ENCODE results near the gene FAM216B. TPM values are rescaled to one million over a fixed set of nuclear protein-coding genes. Genes with fewer than 3 reads are reported as not detected.

FAM216B gene
- total and polyA plus RNA-seq, 9 of the 15 experiments (the other 6 are each of a cell fraction or from before 2014, with no cell fraction given), result not detected

DNA sequence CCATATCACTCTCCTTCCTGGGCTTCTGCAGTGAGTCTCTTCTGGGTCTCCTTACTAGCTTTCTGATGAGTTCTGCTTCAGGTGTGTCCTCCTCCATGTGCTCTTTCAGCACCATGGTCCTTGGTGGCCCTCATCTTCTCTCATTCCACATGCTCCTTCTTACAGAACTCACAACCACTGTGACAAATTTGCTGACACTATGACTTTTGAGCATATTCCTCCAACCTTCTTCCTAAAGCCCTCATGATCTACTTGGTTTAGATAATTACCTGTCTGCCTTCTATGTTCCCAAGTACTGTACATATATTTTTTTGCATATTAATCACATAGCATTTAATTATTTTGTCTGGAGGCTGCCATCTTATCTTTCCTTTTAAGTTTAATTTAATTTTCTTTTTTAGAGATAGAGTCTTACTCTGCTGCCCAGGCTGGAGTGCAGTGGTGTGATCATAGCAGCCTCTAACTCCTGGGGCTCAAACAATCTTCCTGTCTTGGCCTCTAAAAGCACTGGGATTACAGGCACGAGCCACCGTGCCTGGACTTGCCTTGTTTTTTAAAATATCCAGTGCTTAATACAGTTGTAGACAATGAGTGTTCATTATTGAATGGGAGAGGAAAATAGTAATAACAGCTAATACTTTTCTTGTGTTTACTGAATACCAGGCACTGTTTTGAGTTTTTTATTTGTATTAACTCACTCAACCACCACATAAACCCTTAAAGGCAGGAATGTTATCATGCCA, 23.5 kb upstream of the FAM216B start:
- BruUV-seq (replicated peaks), result no TSS peak
- H3K9me3 ChIP-seq (replicated peaks; ENCODE audit: control insufficient read depth, insufficient read depth, low read depth, low read length), result no peaks in the 10 kb centered on the region
- no CpG with 5 or more reads among the region's 2 CpGs for WGBS (ENCODE audit: insufficient coverage, low coverage, missing lambda C conversion rate)
- H3K36me3 ChIP-seq (ENCODE audit: control insufficient read depth, insufficient read depth, low read length), result no peaks in the 10 kb centered on the region
- H3K27ac ChIP-seq (ENCODE audit: extremely low read depth, low read depth, low read length), result no peak overlapping the region
- ChIA-PET CTCF (ENCODE audit: low intra/inter-chr PET ratio) (no interaction called here), POLR2A (no interaction called here)
- H3K27me3 ChIP-seq (ENCODE audit: control insufficient read depth in 2 of 2, insufficient read depth in 2 of 2, low read length in 2 of 2), result no peaks in the 10 kb centered on the region
- H3K9ac ChIP-seq (ENCODE audit: insufficient read depth in 1 of 2, low read depth in 2 of 2, low read length in 2 of 2), result no peak overlapping the region
- no peaks in the 10 kb centered on the region for H3K4me1 ChIP-seq (replicated peaks in 1 of 2; ENCODE audit: control insufficient read depth in 2 of 2, insufficient read depth in 2 of 2, low read length in 2 of 2)
- intact Hi-C loops (cut with micrococcal nuclease) (no loop called here), in situ Hi-C loops (cut with MboI) (no loop called here)
- H4K20me1 ChIP-seq (replicated peaks; ENCODE audit: control insufficient read depth, insufficient read depth, low read length), result no peaks in the 10 kb centered on the region
- no peak for DNase-seq (ENCODE audit: extremely low read depth in 1 of 4, low spot score in 3 of 4)
- no peaks in the 10 kb centered on the region for H3K79me2 ChIP-seq (ENCODE audit: control insufficient read depth, insufficient read depth, low read length)
- no peak overlapping the region for H2AFZ ChIP-seq (ENCODE audit: low read depth, low read length)
- no peak overlapping the region for H3K4me3 ChIP-seq
- no peak overlapping the region for H3K4me2 ChIP-seq (ENCODE audit: insufficient read depth, low read length)
- H3K9me1 ChIP-seq (ENCODE audit: control insufficient read depth, insufficient read depth, low read length), result no peaks in the 10 kb centered on the region
- no peak for ATAC-seq
- no peak for FAIRE-seq
- TF ChIP-seq RHOXF2B (CRISPR knock-in tag; conservative IDR thresholded peaks at IDR 0.05) (no peak), ESRRA (IDR thresholded peaks at IDR 0.05; ENCODE audit: borderline replicate concordance, low read depth) (no peak), C11orf30 (IDR thresholded peaks at IDR 0.05; ENCODE audit: low read depth) (0 out of 2 replicates have a peak, but pooled peaks have one; percentile 23), MAFK (IDR thresholded peaks at IDR 0.05; ENCODE audit: low read length) (0 out of 2 replicates have a peak, but pooled peaks have one; percentile 12), ZNF316 (IDR thresholded peaks at IDR 0.05) (peak; percentile 40; the same call in 1 of the 2 replicates), ZNF830 (CRISPR knock-in tag; IDR thresholded peaks at IDR 0.05) (no peak)
- TF ChIP-seq, protein P1, sequence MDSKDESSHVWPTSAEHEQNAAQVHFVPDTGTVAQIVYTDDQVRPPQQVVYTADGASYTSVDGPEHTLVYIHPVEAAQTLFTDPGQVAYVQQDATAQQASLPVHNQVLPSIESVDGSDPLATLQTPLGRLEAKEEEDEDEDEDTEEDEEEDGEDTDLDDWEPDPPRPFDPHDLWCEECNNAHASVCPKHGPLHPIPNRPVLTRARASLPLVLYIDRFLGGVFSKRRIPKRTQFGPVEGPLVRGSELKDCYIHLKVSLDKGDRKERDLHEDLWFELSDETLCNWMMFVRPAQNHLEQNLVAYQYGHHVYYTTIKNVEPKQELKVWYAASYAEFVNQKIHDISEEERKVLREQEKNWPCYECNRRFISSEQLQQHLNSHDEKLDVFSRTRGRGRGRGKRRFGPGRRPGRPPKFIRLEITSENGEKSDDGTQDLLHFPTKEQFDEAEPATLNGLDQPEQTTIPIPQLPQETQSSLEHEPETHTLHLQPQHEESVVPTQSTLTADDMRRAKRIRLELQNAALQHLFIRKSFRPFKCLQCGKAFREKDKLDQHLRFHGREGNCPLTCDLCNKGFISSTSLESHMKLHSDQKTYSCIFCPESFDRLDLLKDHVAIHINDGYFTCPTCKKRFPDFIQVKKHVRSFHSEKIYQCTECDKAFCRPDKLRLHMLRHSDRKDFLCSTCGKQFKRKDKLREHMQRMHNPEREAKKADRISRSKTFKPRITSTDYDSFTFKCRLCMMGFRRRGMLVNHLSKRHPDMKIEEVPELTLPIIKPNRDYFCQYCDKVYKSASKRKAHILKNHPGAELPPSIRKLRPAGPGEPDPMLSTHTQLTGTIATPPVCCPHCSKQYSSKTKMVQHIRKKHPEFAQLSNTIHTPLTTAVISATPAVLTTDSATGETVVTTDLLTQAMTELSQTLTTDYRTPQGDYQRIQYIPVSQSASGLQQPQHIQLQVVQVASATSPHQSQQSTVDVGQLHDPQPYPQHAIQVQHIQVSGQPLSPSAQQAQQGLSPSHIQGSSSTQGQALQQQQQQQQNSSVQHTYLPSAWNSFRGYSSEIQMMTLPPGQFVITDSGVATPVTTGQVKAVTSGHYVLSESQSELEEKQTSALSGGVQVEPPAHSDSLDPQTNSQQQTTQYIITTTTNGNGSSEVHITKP (IDR thresholded peaks at IDR 0.05; ENCODE audit: partially characterized antibody), result no peak
- TF ChIP-seq, protein P2, sequence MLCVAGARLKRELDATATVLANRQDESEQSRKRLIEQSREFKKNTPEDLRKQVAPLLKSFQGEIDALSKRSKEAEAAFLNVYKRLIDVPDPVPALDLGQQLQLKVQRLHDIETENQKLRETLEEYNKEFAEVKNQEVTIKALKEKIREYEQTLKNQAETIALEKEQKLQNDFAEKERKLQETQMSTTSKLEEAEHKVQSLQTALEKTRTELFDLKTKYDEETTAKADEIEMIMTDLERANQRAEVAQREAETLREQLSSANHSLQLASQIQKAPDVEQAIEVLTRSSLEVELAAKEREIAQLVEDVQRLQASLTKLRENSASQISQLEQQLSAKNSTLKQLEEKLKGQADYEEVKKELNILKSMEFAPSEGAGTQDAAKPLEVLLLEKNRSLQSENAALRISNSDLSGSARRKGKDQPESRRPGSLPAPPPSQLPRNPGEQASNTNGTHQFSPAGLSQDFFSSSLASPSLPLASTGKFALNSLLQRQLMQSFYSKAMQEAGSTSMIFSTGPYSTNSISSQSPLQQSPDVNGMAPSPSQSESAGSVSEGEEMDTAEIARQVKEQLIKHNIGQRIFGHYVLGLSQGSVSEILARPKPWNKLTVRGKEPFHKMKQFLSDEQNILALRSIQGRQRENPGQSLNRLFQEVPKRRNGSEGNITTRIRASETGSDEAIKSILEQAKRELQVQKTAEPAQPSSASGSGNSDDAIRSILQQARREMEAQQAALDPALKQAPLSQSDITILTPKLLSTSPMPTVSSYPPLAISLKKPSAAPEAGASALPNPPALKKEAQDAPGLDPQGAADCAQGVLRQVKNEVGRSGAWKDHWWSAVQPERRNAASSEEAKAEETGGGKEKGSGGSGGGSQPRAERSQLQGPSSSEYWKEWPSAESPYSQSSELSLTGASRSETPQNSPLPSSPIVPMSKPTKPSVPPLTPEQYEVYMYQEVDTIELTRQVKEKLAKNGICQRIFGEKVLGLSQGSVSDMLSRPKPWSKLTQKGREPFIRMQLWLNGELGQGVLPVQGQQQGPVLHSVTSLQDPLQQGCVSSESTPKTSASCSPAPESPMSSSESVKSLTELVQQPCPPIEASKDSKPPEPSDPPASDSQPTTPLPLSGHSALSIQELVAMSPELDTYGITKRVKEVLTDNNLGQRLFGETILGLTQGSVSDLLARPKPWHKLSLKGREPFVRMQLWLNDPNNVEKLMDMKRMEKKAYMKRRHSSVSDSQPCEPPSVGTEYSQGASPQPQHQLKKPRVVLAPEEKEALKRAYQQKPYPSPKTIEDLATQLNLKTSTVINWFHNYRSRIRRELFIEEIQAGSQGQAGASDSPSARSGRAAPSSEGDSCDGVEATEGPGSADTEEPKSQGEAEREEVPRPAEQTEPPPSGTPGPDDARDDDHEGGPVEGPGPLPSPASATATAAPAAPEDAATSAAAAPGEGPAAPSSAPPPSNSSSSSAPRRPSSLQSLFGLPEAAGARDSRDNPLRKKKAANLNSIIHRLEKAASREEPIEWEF (CRISPR knock-in tag; IDR thresholded peaks at IDR 0.05), result no peak

All from K562 (cell line).